Trophoblast cell (in vitro differentiated cells and primary cell): Measurements from ENCODE around the gene MTHFD1L.

Source experiments
- DNase-seq, 2 donors: peaks; one replicate each; pipeline ENCODE4 v3.0.0-alpha.2; 2016
- H2AFZ ChIP-seq: 2 replicates; pipeline ENCODE4 v1.6.1; 2013; ENCODE audit warnings: low read length, moderate library complexity, mild to moderate bottlenecking; ENCODE audit not compliant: insufficient read depth, poor library complexity
- H2AK5ac ChIP-seq: 2 replicates; pipeline ENCODE4 v1.6.1; 2013; ENCODE audit warnings: mild to moderate bottlenecking, low read length
- H2BK120ac ChIP-seq: 2 replicates; pipeline ENCODE4 v1.6.1; 2013; ENCODE audit warnings: low read length, mild to moderate bottlenecking, moderate library complexity; ENCODE audit not compliant: insufficient read depth, poor library complexity
- H2BK12ac ChIP-seq: 2 replicates; pipeline ENCODE4 v1.6.1; 2013; ENCODE audit warnings: mild to moderate bottlenecking, low read length, moderate library complexity
- H2BK5ac ChIP-seq: 2 replicates; pipeline ENCODE4 v1.6.1; 2013; ENCODE audit warnings: low read length, low read depth, moderate library complexity, mild to moderate bottlenecking; ENCODE audit not compliant: poor library complexity
- H3K14ac ChIP-seq: 2 replicates; pipeline ENCODE4 v1.6.1; 2013; ENCODE audit warnings: mild to moderate bottlenecking, low read length
- H3K18ac ChIP-seq: 2 replicates; pipeline ENCODE4 v1.6.1; 2013; ENCODE audit warnings: mild to moderate bottlenecking, low read length
- H3K23ac ChIP-seq: 2 replicates; pipeline ENCODE4 v1.6.1; 2013; ENCODE audit warnings: low read length
- H3K27ac ChIP-seq: 2 replicates; pipeline ENCODE4 v1.5.1; 2013; ENCODE audit warnings: low read depth, mild to moderate bottlenecking, inconsistent platforms, low read length, moderate library complexity
- H3K27me3 ChIP-seq: 2 replicates; pipeline ENCODE4 v1.6.1; 2013; ENCODE audit warnings: inconsistent platforms, mild to moderate bottlenecking, low read length, moderate library complexity; ENCODE audit not compliant: insufficient read depth
- H3K36me3 ChIP-seq, 2 experiments: 1 replicate in 1 of 2; 2 replicates in 1 of 2; pipeline ENCODE4 v1.6.1; 2013; ENCODE audit warnings: low read length in 2 of 2, mild to moderate bottlenecking in 2 of 2, moderate library complexity in 1 of 2; ENCODE audit not compliant: insufficient read depth in 2 of 2, control insufficient read depth in 1 of 2
- H3K4ac ChIP-seq: 2 replicates; pipeline ENCODE4 v1.6.1; 2013; ENCODE audit warnings: low read depth, mild to moderate bottlenecking, low read length, moderate library complexity
- H3K4me1 ChIP-seq, 2 experiments: 1 replicate in 1 of 2; 2 replicates in 1 of 2; pipeline ENCODE4 v1.6.1; 2013; ENCODE audit warnings: low read length in 2 of 2, mild to moderate bottlenecking in 2 of 2, moderate library complexity in 1 of 2; ENCODE audit not compliant: insufficient read depth in 2 of 2, control insufficient read depth in 1 of 2
- H3K4me2 ChIP-seq: 2 replicates; pipeline ENCODE4 v1.6.1; 2013; ENCODE audit warnings: inconsistent platforms, mild to moderate bottlenecking, low read length, moderate library complexity
- H3K4me3 ChIP-seq: 2 replicates; pipeline ENCODE4 v1.5.1; 2013; ENCODE audit warnings: mild to moderate bottlenecking, low read depth, low read length, inconsistent platforms
- H3K79me1 ChIP-seq: one replicate; pipeline ENCODE4 v1.6.1; 2013; ENCODE audit warnings: low read length
- H3K79me2 ChIP-seq: 2 replicates; pipeline ENCODE4 v1.6.1; 2013; ENCODE audit warnings: low read length, mild to moderate bottlenecking; ENCODE audit not compliant: control insufficient read depth, insufficient read depth, poor library complexity
- H3K9ac ChIP-seq: 2 replicates; pipeline ENCODE4 v1.6.1; 2013; ENCODE audit warnings: mild to moderate bottlenecking, low read length
- H3K9me3 ChIP-seq: 2 replicates; pipeline ENCODE4 v1.6.1; 2013; ENCODE audit warnings: low read depth, mild to moderate bottlenecking, control low read depth, inconsistent platforms, low read length; ENCODE audit not compliant: insufficient read depth
- H4K12ac ChIP-seq: 2 replicates; pipeline ENCODE4 v1.6.1; 2013; ENCODE audit warnings: low read depth, mild to moderate bottlenecking, low read length, moderate library complexity
- H4K8ac ChIP-seq: 2 replicates; pipeline ENCODE4 v1.6.1; 2013; ENCODE audit warnings: low read depth, mild to moderate bottlenecking, low read length, moderate library complexity
- H4K91ac ChIP-seq: one replicate; pipeline ENCODE4 v1.6.1; 2013; ENCODE audit warnings: low read depth, mild to moderate bottlenecking, low read length, moderate library complexity
- WGBS: extraction: QIAGEN DNeasy Blood & Tissue Kit; methylation state at CpG from one replicate; pipeline ENCODE4 v1.1.7; 2013; ENCODE audit warnings: missing lambda C conversion rate; ENCODE audit not compliant: insufficient read length, insufficient coverage; ENCODE audit errors: extremely low coverage; 5-methylcytosine and 5-hydroxymethylcytosine counted together

The MTHFD1L gene

DNA sequence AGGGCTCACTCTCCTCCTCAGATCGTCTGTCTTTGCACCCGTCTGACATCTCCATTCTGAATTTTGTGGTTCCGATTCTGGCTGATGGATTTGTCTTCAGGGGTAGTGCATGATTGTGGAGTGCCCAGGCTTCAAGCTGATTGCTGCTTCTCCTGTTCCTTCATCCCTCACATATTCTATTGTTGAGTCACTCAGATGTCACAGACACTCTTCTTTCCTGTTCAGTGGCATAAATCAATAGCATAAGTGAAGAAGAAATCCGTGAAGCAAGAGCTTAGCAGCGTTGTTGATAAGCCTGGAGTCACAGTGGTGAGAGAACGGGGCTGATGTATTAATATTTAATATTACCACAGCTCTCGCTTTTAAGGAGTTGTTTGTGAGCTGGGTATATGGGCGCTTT, 152.5 kb downstream of the MTHFD1L start:
- Histone ChIP-seq H3K4me1 (peaks cover 0 to 2% of the 10 kb centered on the region in 2 experiments), H2BK12ac (no peak overlapping the region), H3K36me3 (peaks cover 11 to 26% of the 10 kb centered on the region in 2 experiments), H3K79me1 (no peaks in the 10 kb centered on the region), H3K4me3 (no peak overlapping the region), H3K27me3 (no peaks in the 10 kb centered on the region), H3K18ac (no peak overlapping the region), H4K12ac (no peak overlapping the region), H3K9me3 (no peaks in the 10 kb centered on the region), H3K4me2 (no peak overlapping the region), H2AK5ac (no peak overlapping the region), H3K79me2 (no peaks in the 10 kb centered on the region), H3K9ac (no peak overlapping the region), H4K91ac (no peak overlapping the region), H3K4ac (no peak overlapping the region), H3K27ac (no peak overlapping the region), H2BK5ac (no peak overlapping the region), H3K14ac (no peak overlapping the region), H4K8ac (no peak overlapping the region), H3K23ac (no peak overlapping the region), H2AFZ (no peak overlapping the region), H2BK120ac (no peak overlapping the region)
- DNase-seq = no peak
- WGBS = no CpG with 5 or more reads among the region's 8 CpGs

DNA sequence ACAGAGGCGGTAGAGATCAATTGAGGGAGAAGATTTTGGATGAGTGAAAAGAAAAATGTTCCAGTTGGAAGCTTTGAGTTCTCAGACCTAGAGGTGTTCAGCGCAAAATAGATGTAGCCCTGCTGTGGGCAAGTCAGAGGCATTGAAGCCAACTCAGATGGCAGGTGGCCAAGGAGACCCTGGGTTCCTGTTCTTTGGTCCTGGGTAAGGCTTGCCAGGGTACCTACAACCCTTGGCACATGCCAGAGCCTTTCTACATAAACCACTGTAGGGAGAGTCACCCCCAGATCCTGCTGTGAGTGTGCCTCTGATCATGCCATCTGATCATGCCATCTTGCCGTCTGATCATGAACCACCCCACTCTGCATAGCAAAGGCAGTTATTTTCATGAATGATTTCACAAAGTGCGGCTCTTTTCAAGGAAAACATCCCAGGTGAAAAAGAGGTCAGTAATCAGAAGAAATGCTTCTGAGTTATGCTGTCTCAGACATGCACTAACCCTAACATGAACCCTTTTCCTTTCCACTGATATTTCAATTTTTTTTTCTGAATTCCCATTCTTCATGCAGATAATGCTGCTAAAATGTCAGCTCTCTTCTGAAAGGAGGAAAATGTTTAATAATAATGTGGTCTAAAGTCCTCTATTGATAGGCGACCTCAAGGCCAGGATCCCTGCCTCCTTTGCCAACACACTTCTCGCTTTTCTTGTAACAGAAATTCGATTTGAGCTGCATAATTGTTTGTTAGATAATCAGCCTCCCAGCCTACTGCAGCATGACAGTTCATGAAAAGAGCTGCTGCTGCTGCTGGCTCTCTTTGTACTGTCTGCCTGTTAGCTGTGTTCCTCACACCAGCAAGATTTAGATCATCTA, 153.6 kb downstream of the MTHFD1L start:
- H3K4me3 ChIP-seq = no peak overlapping the region
- peaks cover 9 to 24% of the 10 kb centered on the region in 2 experiments for H3K36me3 ChIP-seq
- H4K8ac ChIP-seq = no peak overlapping the region
- H3K27me3 ChIP-seq = no peaks in the 10 kb centered on the region
- DNase-seq = no peak
- no peak overlapping the region for H2AK5ac ChIP-seq
- no peak overlapping the region for H2AFZ ChIP-seq
- H2BK5ac ChIP-seq = no peak overlapping the region
- no peak overlapping the region for H3K9ac ChIP-seq
- no peak overlapping the region for H3K4ac ChIP-seq
- no peak overlapping the region for H3K23ac ChIP-seq
- H2BK12ac ChIP-seq = no peak overlapping the region
- no peak overlapping the region for H2BK120ac ChIP-seq
- H3K79me1 ChIP-seq = no peaks in the 10 kb centered on the region
- no peak overlapping the region for H3K18ac ChIP-seq
- no peaks in the 10 kb centered on the region for H3K9me3 ChIP-seq
- no peaks in the 10 kb centered on the region for H3K79me2 ChIP-seq
- no peak overlapping the region for H4K12ac ChIP-seq
- H4K91ac ChIP-seq = no peak overlapping the region
- H3K14ac ChIP-seq = no peak overlapping the region
- H3K4me2 ChIP-seq = no peak overlapping the region
- WGBS = no CpG with 5 or more reads among the region's 7 CpGs
- H3K4me1 ChIP-seq = peaks cover 0 to 2% of the 10 kb centered on the region in 2 experiments
- H3K27ac ChIP-seq = no peak overlapping the region

DNA sequence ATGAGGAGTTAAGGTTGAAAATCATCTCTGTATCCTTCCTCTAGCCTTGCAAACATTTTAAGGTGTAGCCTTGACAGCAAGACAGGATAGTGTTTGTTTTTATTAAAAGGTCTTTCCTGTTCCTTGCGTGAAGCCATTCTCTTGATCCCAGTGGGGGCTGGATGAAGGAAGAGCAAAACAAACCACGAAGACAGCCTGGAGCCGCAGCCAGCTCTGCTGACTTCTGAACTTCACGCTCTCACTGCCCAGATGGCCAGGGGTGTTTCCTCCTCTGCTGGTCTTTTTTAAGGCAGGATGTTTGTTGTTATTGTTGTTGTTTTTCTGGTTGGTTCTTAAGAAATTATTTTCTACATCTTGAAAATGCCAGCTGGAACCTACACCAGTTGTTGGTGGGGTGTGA, 156.4 kb downstream of the MTHFD1L start:
- no peak overlapping the region for H2BK12ac ChIP-seq
- peaks cover 0 to 2% of the 10 kb centered on the region in 2 experiments for H3K4me1 ChIP-seq
- H3K9me3 ChIP-seq = no peaks in the 10 kb centered on the region
- DNase-seq = no peak
- no peak overlapping the region for H3K4ac ChIP-seq
- H2AK5ac ChIP-seq = no peak overlapping the region
- peaks cover 8 to 15% of the 10 kb centered on the region in 2 experiments for H3K36me3 ChIP-seq
- H3K27me3 ChIP-seq = no peaks in the 10 kb centered on the region
- H3K4me3 ChIP-seq = no peak overlapping the region
- H3K79me2 ChIP-seq = no peaks in the 10 kb centered on the region
- H4K91ac ChIP-seq = no peak overlapping the region
- H2BK5ac ChIP-seq = no peak overlapping the region
- H2BK120ac ChIP-seq = no peak overlapping the region
- H3K14ac ChIP-seq = no peak overlapping the region
- no peak overlapping the region for H3K18ac ChIP-seq
- no peak overlapping the region for H4K12ac ChIP-seq
- H3K23ac ChIP-seq = no peak overlapping the region
- no peak overlapping the region for H3K9ac ChIP-seq
- H3K79me1 ChIP-seq = no peaks in the 10 kb centered on the region
- H2AFZ ChIP-seq = no peak overlapping the region
- WGBS = no CpG with 5 or more reads among the region's 4 CpGs
- no peak overlapping the region for H4K8ac ChIP-seq
- peak overlapping the region; percentile 14 for H3K27ac ChIP-seq
- no peak overlapping the region for H3K4me2 ChIP-seq

DNA sequence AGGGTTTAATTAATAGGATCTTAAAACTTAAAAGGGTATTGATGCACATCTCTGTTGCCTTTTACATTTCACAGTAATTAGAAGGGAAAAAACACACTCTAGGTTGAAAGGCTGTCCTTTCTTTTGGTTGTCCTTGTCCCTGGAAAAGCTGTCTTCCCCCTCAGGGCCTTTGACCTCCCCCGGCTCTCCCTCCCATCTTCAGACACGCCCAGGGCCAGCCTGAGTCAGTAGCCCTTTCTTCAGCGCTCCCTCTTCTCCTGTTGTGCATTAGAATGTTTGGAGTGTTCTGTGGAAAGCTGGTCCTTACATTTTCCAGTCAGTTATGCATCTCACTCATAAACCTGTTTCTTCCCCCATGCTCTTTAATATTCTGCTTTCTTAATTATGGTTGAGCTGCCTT, 157.0 kb downstream of the MTHFD1L start:
- DNase-seq = no peak
- Histone ChIP-seq H4K8ac (no peak overlapping the region), H3K23ac (no peak overlapping the region), H4K12ac (no peak overlapping the region), H3K4me3 (no peak overlapping the region), H3K79me2 (no peaks in the 10 kb centered on the region), H3K18ac (no peak overlapping the region), H3K4ac (no peak overlapping the region), H3K9ac (no peak overlapping the region), H3K9me3 (no peaks in the 10 kb centered on the region), H3K27ac (no peak overlapping the region), H3K4me1 (peaks cover 0 to 2% of the 10 kb centered on the region in 2 experiments), H3K27me3 (no peaks in the 10 kb centered on the region), H2BK120ac (no peak overlapping the region), H4K91ac (no peak overlapping the region), H2BK5ac (no peak overlapping the region), H3K79me1 (no peaks in the 10 kb centered on the region), H3K36me3 (peaks cover 7 to 13% of the 10 kb centered on the region in 2 experiments), H2AFZ (no peak overlapping the region), H2AK5ac (no peak overlapping the region), H3K14ac (no peak overlapping the region), H3K4me2 (no peak overlapping the region), H2BK12ac (no peak overlapping the region)
- no CpG with 5 or more reads among the region's 3 CpGs for WGBS
